Skin epidermis (tissue), 12 donors: ENCODE results near the gene ITGA11.
A peak's percentile ranks its signal among the peaks of the same experiment; 100 is the strongest.

Source experiments
- H3K27ac ChIP-seq, 21 experiments: fragments of 200-600 bp; sonication (generic) in 11 of 21; one replicate each; pipeline ENCODE4 v1.5.0; 2020; ENCODE audit warnings: mild to moderate bottlenecking in 3 of 21, inconsistent platforms in 2 of 21, moderate library complexity in 2 of 21
- H3K4me3 ChIP-seq, 7 experiments: fragments of 200-600 bp; sonication (generic) in 2 of 7; one replicate each; pipeline ENCODE4 v1.5.0; 2020; ENCODE audit warnings: inconsistent platforms in 2 of 7, mild to moderate bottlenecking in 2 of 7, moderate library complexity in 1 of 7

Gene ITGA11

GRCh38 chr15:68431792-68432401, at the start of gene ITGA11:
ITGA11 (minus strand) TSS chr15:68432163; CDS start chr15:68432066, 97 bp downstream.
- H3K27ac ChIP-seq = peak within 1 kb of the TSS in 15 of 21 experiments; percentile 15 to 79 (median 49)
- peak within 1 kb of the TSS; percentile 21 to 43 (median 31) for H3K4me3 ChIP-seq

GRCh38 chr15:68481321-68481720, 49.4 kb upstream of the ITGA11 start:
- Histone ChIP-seq H3K27ac (no peak overlapping the region), H3K4me3 (no peak overlapping the region)

GRCh38 chr15:68480296-68480695, 48.3 kb upstream of the ITGA11 start:
- Histone ChIP-seq H3K27ac (peak overlapping the region in 1 of 21 experiments; percentile 35), H3K4me3 (no peak overlapping the region)

- Histone ChIP-seq H3K4me3 (no peak overlapping the region), H3K27ac (peak overlapping the region in 3 of 21 experiments; percentile 14 to 42 (median 35))
Measured at GRCh38 chr15:68479870-68480269, 47.9 kb upstream of the ITGA11 start.

- Histone ChIP-seq H3K27ac (peak overlapping the region in 4 of 21 experiments; percentile 14 to 42 (median 37)), H3K4me3 (no peak overlapping the region)
Measured at GRCh38 chr15:68479406-68479805, 47.4 kb upstream of the ITGA11 start.

- Histone ChIP-seq H3K27ac (peak overlapping the region in 3 of 21 experiments; percentile 35 to 62 (median 39)), H3K4me3 (no peak overlapping the region)
Measured at GRCh38 chr15:68478853-68479252, 46.9 kb upstream of the ITGA11 start.

- H3K4me3 ChIP-seq = no peak overlapping the region
- no peak overlapping the region for H3K27ac ChIP-seq
Measured at GRCh38 chr15:68475449-68475848, 43.5 kb upstream of the ITGA11 start.

GRCh38 chr15:68471541-68471940, 39.6 kb upstream of the ITGA11 start:
- no peak overlapping the region for H3K27ac ChIP-seq
- no peak overlapping the region for H3K4me3 ChIP-seq

GRCh38 chr15:68470976-68471375, 39.0 kb upstream of the ITGA11 start:
- Histone ChIP-seq H3K27ac (no peak overlapping the region), H3K4me3 (no peak overlapping the region)

- Histone ChIP-seq H3K4me3 (no peak overlapping the region), H3K27ac (peak overlapping the region in 1 of 21 experiments; percentile 1)
Measured at GRCh38 chr15:68470049-68470742, 38.2 kb upstream of the ITGA11 start.

- H3K27ac ChIP-seq = peak overlapping the region in 2 of 21 experiments; percentile 1 to 42
- no peak overlapping the region for H3K4me3 ChIP-seq
Measured at GRCh38 chr15:68469162-68470048, 37.4 kb upstream of the ITGA11 start.

- Histone ChIP-seq H3K27ac (no peak overlapping the region), H3K4me3 (no peak overlapping the region)
Measured at GRCh38 chr15:68466876-68467275, 34.9 kb upstream of the ITGA11 start.

GRCh38 chr15:68465861-68466560, 34.0 kb upstream of the ITGA11 start:
- no peak overlapping the region for H3K4me3 ChIP-seq
- H3K27ac ChIP-seq = peak overlapping the region in 1 of 21 experiments; percentile 14

GRCh38 chr15:68464448-68465090, 32.6 kb upstream of the ITGA11 start:
- H3K27ac ChIP-seq = no peak overlapping the region
- no peak overlapping the region for H3K4me3 ChIP-seq

- Histone ChIP-seq H3K27ac (no peak overlapping the region), H3K4me3 (no peak overlapping the region)
Measured at GRCh38 chr15:68463996-68464395, 32.0 kb upstream of the ITGA11 start.

- no peak overlapping the region for H3K27ac ChIP-seq
- no peak overlapping the region for H3K4me3 ChIP-seq
Measured at GRCh38 chr15:68463444-68463843, 31.5 kb upstream of the ITGA11 start.

GRCh38 chr15:68460166-68460565, 28.2 kb upstream of the ITGA11 start:
- no peak overlapping the region for H3K4me3 ChIP-seq

GRCh38 chr15:68450192-68450591, 18.2 kb upstream of the ITGA11 start:
- Histone ChIP-seq H3K27ac (no peak overlapping the region), H3K4me3 (no peak overlapping the region)

More at GRCh38 chr15:68460166-68460565, 28.2 kb upstream of the ITGA11 start:
- H3K27ac ChIP-seq = no peak overlapping the region

- Histone ChIP-seq H3K4me3 (no peak overlapping the region), H3K27ac (no peak overlapping the region)
Measured at GRCh38 chr15:68449389-68449788, 17.4 kb upstream of the ITGA11 start.
